Islet precursor cell (in vitro differentiated cells): ENCODE results near the gene HSPB8.

Experiments used
- DNase-seq: peaks from one replicate; pipeline ENCODE4 v3.0.0-alpha.2; 2018

The HSPB8 gene, protein sequence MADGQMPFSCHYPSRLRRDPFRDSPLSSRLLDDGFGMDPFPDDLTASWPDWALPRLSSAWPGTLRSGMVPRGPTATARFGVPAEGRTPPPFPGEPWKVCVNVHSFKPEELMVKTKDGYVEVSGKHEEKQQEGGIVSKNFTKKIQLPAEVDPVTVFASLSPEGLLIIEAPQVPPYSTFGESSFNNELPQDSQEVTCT

DNA sequence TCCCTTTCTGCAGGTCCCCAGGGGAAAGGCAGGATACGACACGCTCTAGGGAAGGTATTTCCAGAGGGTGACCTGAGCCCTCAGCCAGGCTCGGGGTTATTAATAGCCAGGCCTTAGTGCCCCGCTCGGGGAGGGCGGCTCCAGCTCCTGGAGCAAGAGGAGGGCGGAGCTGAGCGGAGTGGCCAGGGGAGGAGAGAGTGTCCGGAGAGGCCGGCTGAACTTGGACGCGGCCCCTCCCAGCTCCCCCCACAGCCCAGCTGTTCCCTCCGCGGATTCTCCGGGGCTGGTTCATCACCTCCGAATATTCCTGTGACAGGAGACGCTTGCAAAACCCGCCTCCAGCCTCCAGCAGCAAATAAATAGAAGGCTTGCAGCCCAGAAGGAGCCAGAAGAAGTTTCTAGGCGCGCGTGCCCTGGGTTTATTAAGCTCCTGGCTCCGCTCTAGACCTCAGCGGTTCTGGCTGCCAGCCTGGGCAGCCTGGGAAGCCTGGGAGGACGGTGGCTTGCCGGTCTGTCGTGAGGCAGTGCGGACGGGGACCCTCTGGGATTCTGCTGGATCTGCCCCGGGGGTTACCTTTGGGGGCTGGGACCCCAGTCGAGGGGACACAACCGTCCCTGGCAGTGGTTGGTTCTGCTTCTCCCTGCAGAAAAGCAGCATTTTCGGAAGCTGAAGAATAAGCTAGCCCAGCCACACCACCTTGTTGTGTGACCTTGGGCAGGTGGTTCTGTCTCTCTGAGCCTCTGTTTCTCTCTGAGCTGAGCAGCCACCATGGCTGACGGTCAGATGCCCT, at the start of gene HSPB8:
TSS of gene HSPB8 (plus strand) at position 388 of the 791 bp plus-strand sequence. CDS start at position 770, 382 bp downstream.
- peak; percentile 99 for DNase-seq

DNA sequence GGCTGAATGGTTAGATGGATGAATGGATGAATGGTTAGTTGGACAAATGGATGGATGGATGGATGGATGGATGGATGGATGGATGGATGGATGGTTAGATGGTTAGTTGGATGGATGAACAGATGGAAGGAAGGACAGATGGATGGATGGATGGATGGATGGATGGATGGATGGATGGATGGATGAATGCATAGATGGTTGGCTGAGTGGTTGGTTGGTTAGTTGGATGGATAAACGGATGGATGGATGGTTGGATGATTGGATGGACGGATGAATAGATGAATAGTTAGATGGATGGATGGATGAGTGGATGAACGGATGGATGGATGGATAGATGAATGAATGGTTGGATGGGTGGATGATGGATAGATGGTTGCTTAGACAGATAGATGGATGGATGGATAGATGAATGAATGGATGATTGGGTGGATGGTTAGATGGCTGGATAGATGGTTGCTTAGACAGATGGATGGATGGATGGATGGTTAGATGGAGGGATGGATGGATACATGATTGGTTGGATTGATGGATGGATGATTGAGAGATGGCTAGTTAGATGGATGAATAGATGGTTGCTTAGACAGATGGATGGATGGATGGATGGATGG, 48.8 kb upstream of the HSPB8 start:
- DNase-seq = no peak

DNA sequence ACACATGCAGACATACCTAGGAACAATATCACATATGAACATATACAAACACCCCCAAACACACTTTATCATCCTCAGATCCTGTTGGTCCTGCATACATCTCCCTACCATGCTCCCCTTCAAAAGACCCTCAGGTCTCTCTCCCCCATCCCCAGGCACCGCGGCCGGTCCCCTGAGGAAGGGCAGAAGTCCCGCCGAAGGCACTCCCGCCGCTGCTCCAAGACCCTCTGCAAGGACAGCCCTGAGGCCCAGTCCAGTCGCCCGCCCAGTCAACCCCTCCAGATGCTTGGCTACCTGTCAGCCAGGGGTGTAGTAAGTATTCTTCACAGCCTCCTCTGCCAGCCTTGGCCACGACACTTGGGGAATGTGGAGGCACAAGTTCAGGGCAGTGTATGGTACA, 48.2 kb upstream of the HSPB8 start:
- DNase-seq = no peak

DNA sequence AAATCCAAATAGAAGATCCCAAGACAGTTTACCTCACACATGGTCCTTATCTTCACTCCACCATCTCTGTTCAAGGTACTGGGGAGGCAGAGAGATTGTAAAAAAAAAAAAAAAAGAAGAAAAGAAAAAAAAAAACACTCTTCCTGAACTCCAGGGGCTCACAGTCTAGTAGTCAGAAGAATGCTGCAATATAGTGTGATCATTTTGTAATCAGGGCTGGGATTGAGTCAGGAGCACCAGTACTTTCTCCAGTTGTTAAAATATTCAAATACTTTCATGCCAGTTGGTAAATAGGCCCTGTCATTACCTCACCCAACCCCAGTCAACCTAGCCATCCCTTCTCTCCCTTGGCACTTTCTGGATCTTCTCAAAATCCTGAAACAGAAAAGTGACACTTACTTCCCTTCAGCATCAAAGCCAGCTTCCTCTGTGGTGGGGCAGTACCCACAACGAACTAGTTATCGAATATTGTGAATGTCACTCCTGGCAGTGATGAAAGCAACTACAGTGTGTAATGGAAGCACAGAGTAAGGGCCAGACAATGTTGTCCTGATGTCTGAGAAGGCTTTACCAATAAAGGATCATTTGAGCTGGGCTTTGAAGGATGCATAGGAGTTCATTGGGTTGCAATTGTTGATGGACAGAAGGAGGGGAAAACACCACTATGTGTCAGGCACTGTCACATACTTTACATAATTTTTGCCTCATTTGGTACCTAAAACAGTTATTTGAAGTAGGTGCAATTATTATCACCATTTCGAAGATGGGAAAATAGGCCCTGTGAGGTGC, 44.3 kb upstream of the HSPB8 start:
- DNase-seq = no peak

DNA sequence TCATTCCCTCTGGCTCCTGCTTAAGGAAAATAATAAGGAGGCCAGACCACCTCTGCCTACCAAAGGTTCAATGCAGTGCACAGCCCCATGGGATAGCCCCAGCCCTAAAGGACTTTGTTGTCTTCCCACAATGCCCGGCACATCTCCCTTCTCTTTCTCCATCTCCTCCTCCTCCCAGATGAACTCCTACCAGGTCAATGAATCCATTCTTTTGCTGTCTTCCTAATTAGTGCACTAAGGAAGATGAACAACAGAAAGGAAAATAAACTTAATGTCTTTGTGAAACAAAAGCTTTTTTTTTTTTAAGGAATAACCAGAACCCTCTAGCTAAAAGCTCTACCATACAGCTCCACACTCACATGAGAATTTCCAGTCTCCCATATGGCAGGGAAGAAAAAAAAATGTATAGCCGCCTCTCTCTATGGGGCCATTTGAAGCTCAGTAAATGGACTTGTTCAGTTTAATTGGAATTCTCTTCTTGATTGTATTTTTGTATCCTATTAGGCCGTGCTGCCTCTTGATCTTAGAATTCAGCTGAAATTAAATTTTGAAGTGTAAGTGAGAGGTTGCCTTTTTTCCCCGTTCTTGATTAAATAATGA, 41.8 kb upstream of the HSPB8 start:
- no peak for DNase-seq

DNA sequence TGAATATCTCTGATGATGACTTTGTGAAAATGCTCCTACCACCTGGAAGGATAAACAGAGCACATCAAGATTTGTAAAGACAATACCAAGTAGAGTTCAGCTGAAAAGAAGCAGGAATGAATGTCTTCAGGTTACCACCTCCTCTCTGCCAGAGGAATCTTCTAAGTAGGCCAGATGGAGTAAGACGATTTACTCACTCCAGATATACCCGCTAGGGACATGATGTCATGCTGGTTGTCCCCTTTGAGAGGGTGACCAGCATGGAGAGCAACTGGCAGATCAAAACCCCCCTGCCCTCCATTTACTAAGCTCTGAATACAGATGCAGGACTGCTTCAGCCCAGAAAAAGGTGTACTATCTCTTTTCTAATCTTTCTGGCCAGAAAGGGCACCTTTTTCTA, 39.3 kb upstream of the HSPB8 start:
- no peak for DNase-seq

DNA sequence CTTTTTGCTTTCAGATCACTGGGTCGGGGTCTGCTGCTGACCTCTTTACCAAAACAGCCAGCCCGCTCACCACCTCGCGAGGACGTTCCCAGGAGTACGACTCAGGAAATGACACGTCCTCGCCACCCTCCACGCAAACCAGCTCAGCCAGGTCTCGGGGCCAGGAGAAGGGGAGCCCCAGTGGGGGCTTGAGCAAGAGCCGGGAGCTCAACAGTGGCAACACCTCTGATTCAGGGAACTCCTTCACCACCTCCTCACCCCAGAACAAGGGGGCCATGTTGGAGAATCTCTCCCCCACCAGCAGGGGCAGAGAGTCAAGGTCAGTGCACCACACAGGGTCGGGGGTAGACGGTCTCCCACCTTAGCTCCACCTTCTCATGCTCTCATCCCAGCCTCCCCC, 33.4 kb upstream of the HSPB8 start:
- DNase-seq = no peak

DNA sequence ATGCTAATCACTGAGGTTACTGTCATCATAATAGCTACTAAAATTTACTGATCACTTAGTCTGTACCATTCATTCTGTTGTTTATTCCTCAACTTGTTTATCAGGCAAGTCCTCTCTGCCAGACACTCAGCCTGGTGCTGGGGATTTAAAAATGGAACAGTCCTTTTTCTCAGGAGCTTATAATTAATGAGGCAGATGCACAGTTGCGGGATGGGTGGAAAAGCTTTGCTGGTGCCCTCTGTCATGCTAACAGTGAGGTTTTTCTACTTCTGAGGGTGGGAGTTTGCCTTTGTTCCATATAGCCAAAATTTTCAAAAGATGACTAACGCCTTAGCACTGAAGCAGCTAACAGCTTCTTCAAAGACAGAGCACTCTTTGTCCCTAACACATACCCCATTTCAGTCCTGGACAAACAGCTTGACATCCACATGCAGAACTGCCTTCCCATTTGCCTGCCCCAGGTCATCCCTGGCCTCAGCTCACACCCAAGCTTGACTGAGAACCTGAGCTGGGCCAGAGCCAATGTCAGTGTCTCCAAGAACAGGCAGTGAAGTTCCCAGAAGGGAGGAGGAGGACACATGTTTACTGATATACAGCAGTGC, 30.8 kb upstream of the HSPB8 start:
- peak; percentile 95 for DNase-seq

DNA sequence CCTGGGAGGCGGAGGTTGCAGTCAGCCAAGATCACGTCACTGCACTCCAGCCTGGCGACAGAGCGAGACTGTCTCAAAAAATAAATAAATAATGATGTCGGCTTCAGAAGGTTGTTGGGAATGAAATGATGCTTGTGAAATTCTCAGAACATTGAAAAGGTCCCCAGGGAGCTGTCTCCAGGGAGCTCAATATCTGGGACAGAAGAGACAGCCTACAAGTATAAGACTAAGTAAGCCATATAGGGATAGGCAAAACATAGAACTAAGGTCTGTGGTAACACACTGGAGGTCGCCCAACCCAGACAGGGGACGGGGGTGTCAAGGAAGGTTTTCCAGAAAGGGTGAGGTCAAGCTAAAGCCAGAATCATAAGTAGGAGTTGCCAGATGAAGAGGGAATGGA, 29.5 kb upstream of the HSPB8 start:
- DNase-seq = no peak

DNA sequence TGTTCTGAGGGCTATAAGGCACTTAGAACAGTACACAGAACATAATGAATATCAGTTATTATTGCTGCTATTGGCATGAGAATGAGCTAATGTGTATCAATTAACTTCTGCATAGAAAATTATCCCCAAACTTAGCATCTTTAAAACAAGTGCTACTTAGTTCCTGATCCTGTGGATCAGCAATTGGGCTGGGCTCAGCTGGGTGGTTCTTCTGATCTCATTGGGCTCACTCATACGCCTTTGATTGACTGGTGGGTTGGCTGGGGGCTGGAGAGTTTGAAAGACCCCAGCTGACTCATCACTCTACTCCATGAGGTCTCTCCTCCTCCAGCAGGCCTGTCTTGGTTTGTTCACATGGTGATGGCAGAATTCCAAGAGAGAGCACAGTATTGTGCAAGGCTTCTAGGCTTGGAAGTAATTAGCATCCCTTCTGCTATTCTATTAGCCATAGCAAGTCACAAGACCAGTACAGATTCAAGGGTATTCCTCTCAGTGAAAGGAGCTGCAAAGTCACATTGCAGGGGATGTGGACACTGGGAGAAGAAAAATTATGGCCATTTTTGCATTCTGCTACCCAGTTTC, 27.2 kb upstream of the HSPB8 start:
- no peak for DNase-seq

DNA sequence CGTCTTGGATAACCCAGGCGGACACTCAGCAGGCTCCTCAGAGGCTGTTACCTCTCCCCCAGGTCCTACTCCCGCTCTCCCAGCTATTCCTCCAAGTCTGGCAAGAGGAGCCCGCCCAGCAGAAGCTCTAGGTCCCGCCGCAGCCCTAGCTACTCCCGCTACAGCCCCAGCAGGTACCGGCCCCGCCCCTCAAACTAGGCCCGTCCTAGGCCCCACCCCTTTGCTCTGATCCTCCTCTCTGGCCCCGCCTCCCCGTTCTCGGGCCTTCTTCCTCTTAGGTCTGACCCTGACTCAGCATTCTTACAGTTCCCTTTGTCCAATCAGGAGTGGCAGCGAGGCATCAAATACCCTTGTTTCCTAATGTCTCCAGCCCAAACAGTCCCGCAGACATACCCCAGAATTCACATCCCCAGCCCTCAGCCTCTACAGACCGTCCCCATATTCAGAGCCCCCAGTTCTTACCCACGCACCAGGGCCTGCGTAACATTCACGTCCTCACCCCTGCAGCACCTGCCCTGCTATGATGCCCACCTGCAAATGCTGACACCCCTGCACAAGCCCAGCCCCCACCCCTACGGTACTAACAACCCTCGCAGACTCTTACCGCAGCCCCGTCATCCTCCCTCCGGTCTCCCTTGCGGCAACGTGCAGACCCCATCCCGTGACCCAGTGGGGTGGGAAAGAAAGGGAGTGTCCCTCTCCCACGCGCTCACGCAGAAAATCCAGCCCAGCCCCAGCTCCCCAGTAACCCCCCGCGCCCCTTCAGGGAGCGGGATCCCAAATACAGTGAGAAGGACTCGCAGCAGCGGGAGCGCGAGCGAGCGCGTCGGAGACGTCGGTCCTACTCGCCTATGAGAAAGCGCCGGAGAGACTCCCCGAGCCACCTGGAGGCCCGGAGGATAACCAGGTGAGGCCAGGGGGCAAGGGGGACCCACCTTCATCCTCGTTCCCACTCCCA, 25.0 kb upstream of the HSPB8 start:
- peak; percentile 100 for DNase-seq

DNA sequence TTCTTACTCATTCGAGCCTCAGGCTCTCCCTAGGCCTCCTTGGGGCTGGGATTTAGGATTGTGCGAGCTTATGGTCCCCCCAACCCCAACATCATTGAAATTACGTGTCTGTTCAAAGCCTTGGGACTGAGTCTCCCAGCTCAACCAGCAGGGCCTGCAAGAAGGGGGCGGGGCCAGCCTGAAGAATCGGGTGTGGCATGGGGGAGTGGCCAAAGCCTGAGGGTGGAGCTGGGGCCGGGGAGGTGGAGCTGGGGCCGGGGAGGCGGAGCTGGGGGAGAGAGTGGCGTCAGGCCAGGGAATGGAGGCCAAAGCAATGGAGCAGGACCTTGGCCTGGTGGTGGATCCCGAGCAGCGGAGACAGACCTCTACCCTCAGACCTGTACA, 24.3 kb upstream of the HSPB8 start:
- peak; percentile 99 for DNase-seq

DNA sequence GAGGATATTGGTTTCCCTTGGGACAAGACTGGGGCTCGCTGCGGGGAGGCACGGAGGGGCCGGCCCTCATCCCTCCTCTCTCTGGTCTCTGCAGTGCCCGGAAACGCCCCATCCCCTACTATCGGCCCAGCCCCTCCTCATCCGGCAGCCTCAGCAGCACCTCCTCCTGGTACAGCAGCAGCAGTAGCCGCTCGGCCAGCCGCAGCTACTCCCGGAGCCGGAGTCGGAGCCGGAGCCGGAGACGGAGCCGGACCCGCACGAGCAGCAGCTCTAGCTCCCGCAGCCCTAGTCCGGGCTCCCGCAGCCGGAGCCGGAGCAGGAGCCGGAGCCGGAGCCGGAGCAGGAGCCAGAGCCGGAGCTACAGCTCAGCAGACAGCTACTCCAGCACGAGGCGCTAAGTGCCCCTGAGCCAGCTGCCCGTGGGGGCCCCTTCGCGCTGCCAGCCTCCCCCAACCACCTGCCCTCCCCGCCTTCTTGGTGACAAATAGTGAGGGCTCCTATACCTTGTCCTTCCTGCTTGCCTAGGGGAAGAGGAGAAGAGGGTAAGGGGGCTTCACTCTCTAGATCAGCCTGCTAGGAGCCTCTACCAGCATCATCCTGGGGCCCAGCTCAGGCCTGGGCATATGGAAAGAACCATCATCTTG, 22.2 kb upstream of the HSPB8 start:
- peak; percentile 84 for DNase-seq

DNA sequence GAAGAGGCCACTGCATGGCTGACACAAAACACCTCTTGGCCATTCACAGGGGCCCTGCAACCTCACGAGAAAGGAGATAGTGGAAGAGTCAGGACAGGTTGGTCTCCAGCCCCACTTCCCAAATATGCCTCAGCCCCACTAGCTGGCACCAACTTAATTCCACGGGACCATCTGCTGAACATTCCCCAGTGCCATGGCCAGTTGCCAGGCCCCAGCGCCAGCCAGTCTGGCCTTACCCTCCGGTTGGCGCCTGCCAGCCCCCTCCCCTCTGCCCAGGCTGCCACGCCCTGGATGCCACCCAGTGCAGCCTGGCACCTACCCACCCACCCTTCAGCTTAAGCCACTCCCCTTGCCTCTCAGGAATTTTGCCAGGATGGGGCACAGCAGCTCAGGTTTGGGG, 21.2 kb upstream of the HSPB8 start:
- DNase-seq = no peak

DNA sequence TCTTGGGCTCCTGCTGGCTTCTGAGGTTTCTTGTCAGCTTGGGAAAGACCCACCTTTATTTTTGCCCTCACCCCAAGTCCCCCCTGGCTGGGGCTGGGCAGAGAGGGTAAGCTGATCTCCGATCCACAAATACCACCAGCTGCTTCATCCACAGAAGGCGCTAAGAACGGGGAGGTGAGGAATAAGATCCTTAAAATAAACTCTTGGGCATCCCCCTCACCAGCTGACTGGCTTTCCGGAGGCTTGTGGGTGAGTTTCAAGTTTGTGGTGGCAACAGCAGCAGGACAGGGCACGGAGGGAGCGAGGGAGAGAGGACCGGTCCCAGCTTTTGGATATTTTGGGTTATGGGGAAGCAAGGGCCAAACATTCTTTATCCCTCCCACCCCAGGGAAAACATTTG, 20.8 kb upstream of the HSPB8 start:
- DNase-seq = no peak

DNA sequence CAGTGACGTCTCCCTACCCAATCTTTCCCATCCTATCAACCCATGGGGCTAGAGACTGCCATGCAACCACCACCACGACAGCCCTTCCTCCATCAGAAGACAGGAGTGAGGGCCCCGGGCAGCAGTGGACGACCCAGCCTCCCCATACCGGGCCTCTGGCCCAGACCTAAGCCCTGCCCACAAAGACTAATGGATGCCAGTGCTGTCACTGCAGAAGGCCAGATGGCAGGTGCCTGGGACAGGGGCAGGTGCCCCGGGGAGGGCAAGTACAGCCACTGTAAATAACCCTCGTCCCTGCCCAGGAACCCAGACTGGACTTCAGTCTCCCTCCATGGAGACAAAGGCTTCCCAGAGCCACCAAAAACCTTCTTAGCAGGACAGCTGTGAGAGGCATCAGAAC, 20.3 kb upstream of the HSPB8 start:
- no peak for DNase-seq

DNA sequence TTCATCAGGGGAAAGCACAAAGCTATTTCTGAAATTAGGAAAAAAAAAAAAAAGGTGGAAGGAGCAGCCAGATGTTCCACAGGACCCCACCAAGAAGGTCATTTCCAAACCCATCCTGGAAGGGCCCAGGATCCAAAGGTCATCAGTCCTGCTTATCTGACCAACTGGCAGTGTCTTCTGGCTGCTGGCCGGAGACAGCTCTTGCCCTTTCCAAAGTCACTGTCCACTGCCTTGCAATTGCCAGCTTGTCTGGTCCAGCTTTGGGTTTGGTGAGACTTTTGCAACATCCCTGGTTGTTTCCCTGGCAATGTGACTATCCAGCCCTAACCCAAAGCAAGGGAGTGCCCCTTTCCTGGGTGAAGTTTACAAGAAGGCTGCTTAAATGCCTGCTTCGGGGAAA, 18.9 kb upstream of the HSPB8 start:
- DNase-seq = no peak

DNA sequence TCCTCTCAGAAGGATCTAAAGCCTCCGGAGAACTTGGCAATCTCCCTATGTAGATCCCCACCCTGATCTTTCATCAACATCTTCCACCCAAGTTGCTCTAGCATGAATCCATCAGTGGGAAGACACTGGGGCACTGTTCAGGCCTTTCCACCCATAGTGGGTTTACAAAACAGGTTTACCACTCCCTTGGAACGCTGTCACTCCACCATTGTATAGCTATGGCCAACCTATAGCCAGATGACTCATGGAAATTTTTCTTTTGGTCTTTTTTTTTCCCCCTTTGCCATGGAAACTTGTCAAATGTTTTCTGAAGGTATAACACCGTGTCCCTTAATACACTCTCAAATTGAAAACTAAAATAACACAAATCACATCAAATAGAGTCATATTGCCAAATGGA, 10.8 kb upstream of the HSPB8 start:
- DNase-seq = no peak

DNA sequence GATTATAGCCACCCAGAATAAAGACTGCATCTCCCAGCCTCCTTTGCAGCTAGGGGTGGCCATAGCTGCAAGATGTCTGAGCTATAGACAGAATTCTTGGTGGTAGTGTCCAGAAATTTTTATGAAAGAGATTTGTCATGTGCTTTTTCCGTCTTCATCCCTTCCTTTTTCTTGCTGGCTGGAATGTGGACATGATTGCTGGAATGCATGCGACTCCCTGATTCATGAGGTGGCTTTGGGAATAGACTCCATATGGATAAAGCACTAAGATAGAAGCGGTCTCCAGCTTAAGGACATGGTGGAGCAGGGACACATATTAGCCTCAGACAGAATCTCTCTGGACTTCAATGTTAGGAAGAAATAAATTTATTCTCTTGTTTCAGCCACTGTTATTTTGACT, 10.0 kb upstream of the HSPB8 start:
- no peak for DNase-seq

DNA sequence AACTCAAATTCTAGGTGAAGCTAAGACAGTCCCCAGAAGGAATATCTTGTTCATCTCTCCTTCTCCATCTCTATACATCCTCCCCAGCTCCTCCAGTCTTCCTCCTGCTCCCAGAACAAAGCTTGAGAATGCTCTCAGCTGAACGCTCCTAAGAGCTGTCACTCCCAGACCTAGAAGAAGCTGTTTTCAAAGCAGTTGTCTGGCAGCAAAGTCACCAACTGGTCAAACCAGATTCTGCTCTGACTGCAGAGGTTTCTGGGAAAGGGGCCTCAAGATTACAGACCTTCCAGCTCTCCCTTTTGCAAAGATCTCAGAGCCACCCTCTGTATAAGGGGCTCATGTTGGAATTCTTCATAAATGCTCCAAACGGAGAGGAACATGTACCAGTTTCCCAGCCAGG, 9.6 kb upstream of the HSPB8 start:
- DNase-seq = peak; percentile 91

DNA sequence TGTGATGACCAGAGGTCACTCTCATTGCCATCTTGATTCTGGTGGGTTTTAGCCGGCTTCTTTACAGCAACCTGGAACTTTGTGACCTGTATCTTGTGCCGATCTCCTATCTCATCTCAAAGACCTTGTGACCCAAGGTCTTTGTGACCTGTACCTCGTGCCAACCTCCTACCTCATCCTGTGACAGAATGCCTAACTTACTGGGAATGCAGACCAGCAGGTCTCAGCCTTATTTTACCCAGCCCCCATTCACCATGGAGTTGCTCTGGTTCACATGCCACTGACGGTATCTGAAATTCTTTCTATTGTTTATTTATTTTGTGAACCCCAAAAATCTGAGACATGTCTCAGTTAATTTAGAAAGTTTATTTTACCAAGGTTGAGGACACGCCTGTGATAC, 7.4 kb upstream of the HSPB8 start:
- DNase-seq = peak; percentile 72
